ENCODE results near the gene SERPINB3.

DNA sequence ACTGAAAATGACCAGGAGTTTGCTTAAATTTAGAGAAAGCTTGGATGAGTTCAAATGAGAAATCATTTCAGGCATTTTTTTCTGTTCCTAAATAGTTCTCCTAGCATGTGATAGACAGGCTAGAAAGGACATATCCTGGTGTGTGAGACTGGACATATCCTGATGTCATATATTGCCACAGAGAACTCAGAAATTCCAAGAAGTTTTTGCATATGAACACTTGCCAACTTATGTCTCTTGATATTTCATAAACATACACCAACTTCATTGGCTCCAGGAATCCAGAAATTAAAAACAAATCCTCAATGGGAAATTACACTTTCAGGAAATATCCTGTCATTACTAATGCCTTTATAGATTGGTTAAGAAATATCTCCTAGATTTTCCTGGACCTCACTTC is 14.8 kb downstream of the SERPINB3 start:
- TF ChIP-seq, protein P1, sequence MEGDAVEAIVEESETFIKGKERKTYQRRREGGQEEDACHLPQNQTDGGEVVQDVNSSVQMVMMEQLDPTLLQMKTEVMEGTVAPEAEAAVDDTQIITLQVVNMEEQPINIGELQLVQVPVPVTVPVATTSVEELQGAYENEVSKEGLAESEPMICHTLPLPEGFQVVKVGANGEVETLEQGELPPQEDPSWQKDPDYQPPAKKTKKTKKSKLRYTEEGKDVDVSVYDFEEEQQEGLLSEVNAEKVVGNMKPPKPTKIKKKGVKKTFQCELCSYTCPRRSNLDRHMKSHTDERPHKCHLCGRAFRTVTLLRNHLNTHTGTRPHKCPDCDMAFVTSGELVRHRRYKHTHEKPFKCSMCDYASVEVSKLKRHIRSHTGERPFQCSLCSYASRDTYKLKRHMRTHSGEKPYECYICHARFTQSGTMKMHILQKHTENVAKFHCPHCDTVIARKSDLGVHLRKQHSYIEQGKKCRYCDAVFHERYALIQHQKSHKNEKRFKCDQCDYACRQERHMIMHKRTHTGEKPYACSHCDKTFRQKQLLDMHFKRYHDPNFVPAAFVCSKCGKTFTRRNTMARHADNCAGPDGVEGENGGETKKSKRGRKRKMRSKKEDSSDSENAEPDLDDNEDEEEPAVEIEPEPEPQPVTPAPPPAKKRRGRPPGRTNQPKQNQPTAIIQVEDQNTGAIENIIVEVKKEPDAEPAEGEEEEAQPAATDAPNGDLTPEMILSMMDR (IDR thresholded peaks at IDR 0.05), result no peak
- no peak for TF ChIP-seq POLR2A (IDR thresholded peaks at IDR 0.05)
